Neural crest cell (in vitro differentiated cells): ENCODE data around the gene TCERG1L. TPM values are rescaled to one million over a fixed set of nuclear protein-coding genes. Genes with fewer than 3 reads are reported as not detected.

Source experiments
- DNase-seq: peaks from one replicate; pipeline ENCODE4 v3.0.0; 2021; ENCODE audit warnings: low read depth, mixed read lengths, low spot score
- H3K27ac Mint-ChIP-seq: one replicate; pipeline ENCODE4 v1.8.0; 2021; ENCODE audit warnings: mild to moderate bottlenecking, mixed read lengths; ENCODE audit not compliant: unreplicated experiment
- H3K27me3 Mint-ChIP-seq: 2 replicates; pipeline ENCODE4 v1.8.0; 2021; ENCODE audit warnings: low read depth, mild to moderate bottlenecking, mixed read lengths
- H3K36me3 Mint-ChIP-seq: 2 replicates; pipeline ENCODE4 v1.8.0; 2021; ENCODE audit warnings: low read depth, mild to moderate bottlenecking, mixed read lengths
- H3K4me1 Mint-ChIP-seq: 2 replicates; pipeline ENCODE4 v1.8.0; 2021; ENCODE audit warnings: mixed read lengths
- H3K4me3 Mint-ChIP-seq: one replicate; pipeline ENCODE4 v1.8.0; 2021; ENCODE audit warnings: mild to moderate bottlenecking, mixed read lengths
- H3K9me3 Mint-ChIP-seq: 2 replicates; pipeline ENCODE4 v1.8.0; 2021; ENCODE audit warnings: mixed read lengths
- CTCF ChIP-seq: fragments of 200-600 bp; sonication (generic); conservative IDR thresholded peaks from 2 replicates; pipeline ENCODE4 v1.5.0; 2021; ENCODE audit warnings: antibody characterized with exemption, mild to moderate bottlenecking
- total RNA-seq: library from RNA; stranded (reverse); gene quantifications from 2 replicates; pipeline ENCODE4 v1.2.1, GENCODE V29; 2021

The TCERG1L gene
- total RNA-seq, 1 donor from 2014 or later = 0.96 TPM

GRCh38 chr10:131204406-131205152, 106.9 kb downstream of the TCERG1L start:
- H3K27me3 Mint-ChIP-seq = peaks cover 6% of the 10 kb centered on the region

GRCh38 chr10:131203456-131204357, 107.8 kb downstream of the TCERG1L start:
- DNase-seq = no peak
- no peak for TF ChIP-seq CTCF
- Mint-ChIP-seq H3K36me3 (no peaks in the 10 kb centered on the region), H3K27ac (peak overlapping the region; percentile 50), H3K27me3 (peaks cover 11% of the 10 kb centered on the region), H3K9me3 (peaks cover 2% of the 10 kb centered on the region), H3K4me3 (no peak overlapping the region), H3K4me1 (peaks cover 9% of the 10 kb centered on the region)

More at GRCh38 chr10:131204406-131205152, 106.9 kb downstream of the TCERG1L start:
- H3K9me3 Mint-ChIP-seq = peaks cover 2% of the 10 kb centered on the region
- no peak overlapping the region for H3K4me3 Mint-ChIP-seq
- H3K36me3 Mint-ChIP-seq = no peaks in the 10 kb centered on the region
- H3K4me1 Mint-ChIP-seq = peaks cover 9% of the 10 kb centered on the region
- DNase-seq = no peak
- H3K27ac Mint-ChIP-seq = no peak overlapping the region
- no peak for TF ChIP-seq CTCF

GRCh38 chr10:131202990-131203389, 108.5 kb downstream of the TCERG1L start:
- Mint-ChIP-seq H3K36me3 (no peaks in the 10 kb centered on the region), H3K27ac (no peak overlapping the region), H3K4me3 (no peak overlapping the region), H3K4me1 (peaks cover 9% of the 10 kb centered on the region), H3K27me3 (peaks cover 11% of the 10 kb centered on the region), H3K9me3 (peaks cover 2% of the 10 kb centered on the region)
- DNase-seq = no peak
- no peak for TF ChIP-seq CTCF

GRCh38 chr10:131201741-131202515, 109.6 kb downstream of the TCERG1L start:
- H3K27ac Mint-ChIP-seq = no peak overlapping the region
- DNase-seq = no peak
- peaks cover 11% of the 10 kb centered on the region for H3K27me3 Mint-ChIP-seq
- H3K9me3 Mint-ChIP-seq = peaks cover 2% of the 10 kb centered on the region
- H3K4me1 Mint-ChIP-seq = peaks cover 9% of the 10 kb centered on the region
- no peak overlapping the region for H3K4me3 Mint-ChIP-seq
- no peaks in the 10 kb centered on the region for H3K36me3 Mint-ChIP-seq
- TF ChIP-seq CTCF = no peak

DNA sequence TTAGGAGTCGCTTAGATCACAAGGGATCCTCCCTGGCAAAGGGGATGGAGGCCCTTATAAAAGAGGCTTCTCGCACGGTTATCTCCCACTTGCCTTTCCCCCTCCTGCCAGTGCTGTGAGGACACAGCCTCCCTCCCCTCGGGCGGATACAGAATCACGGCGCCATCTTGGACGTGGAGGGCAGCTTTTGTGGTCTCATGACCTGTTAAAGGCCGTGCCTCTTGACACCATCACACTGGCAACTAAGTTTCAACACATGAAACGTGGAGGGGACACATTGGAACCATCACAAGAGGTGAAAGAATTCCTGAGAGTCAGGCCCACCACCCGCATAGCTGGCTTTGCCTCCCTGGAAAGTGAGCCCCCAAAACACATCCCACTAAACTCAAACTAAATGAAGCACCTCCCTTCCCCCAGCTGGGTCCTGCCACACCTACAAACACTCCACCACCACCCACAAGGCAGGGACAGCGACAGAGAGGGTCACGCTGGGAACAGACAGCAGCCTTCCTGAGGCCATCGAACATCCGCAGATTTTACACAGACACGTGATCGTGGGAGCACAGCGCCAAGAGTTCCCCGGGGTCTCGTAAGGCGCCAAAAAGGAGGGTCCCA, 110.6 kb downstream of the TCERG1L start:
- no peak for DNase-seq
- TF ChIP-seq CTCF = no peak
- Mint-ChIP-seq H3K36me3 (no peaks in the 10 kb centered on the region), H3K27ac (no peak overlapping the region), H3K4me3 (no peak overlapping the region), H3K27me3 (peaks cover 11% of the 10 kb centered on the region), H3K9me3 (peaks cover 2% of the 10 kb centered on the region), H3K4me1 (peaks cover 9% of the 10 kb centered on the region)
